K562 (cell line): ENCODE data around the gene TBX22.

Experiments used
- ATF3 ChIP-seq, 2 experiments: fragments of 450-650 bp in 1 of 2; sonication (generic) in 1 of 2; formaldehyde crosslinking in 1 of 2; IDR thresholded peaks in 1 of 2; conservative IDR thresholded peaks in 1 of 2; 2 replicates each; pipeline versions ENCODE4 v1.6.1 to v1.8.1; 2016 to 2023; ENCODE audit warnings: mild to moderate bottlenecking in 2 of 2, moderate library complexity in 2 of 2, inconsistent platforms in 1 of 2, missing genetic modification reagents in 1 of 2
- CEBPG ChIP-seq, 3 experiments: fragments of 200-800 bp in 1 of 3; sonication (Bioruptor generic) in 1 of 3; sonication (generic) in 1 of 3; formaldehyde crosslinking in 1 of 3; IDR thresholded peaks in 2 of 3; conservative IDR thresholded peaks in 1 of 3; 2 replicates each; pipeline versions ENCODE4 v1.6.1 to v1.8.0; 2016 to 2022; ENCODE audit warnings: missing compliant biosample characterization in 2 of 3, missing genetic modification characterization in 2 of 3, mild to moderate bottlenecking in 1 of 3, missing genetic modification reagents in 1 of 3
- MBD1 ChIP-seq: fragments of 250-450 bp; sonication (Bioruptor Pico); IDR thresholded peaks from 2 replicates; pipeline ENCODE4 v1.8.0; 2022; ENCODE audit warnings: inconsistent platforms
- POLR2A ChIP-seq: fragments of 450-650 bp; conservative IDR thresholded peaks from 2 replicates; pipeline ENCODE4 v1.6.1; 2016
- RERE ChIP-seq: sonication (generic); formaldehyde crosslinking; IDR thresholded peaks from 2 replicates; pipeline ENCODE4 v1.8.0; 2023; ENCODE audit warnings: missing genetic modification reagents, mild to moderate bottlenecking, borderline replicate concordance
- USF1 ChIP-seq: sonication (generic); formaldehyde crosslinking; IDR thresholded peaks from 2 replicates; pipeline ENCODE4 v1.9.0; 2022; ENCODE audit warnings: mild to moderate bottlenecking, missing genetic modification reagents
- ZNF76 ChIP-seq: fragments of 250-450 bp; sonication (Bioruptor Pico); IDR thresholded peaks from 2 replicates; pipeline ENCODE4 v1.4.0; 2020; ENCODE audit warnings: mild to moderate bottlenecking, moderate library complexity, borderline replicate concordance

- TF ChIP-seq CEBPG (CRISPR knock-in tag; IDR thresholded peaks at IDR 0.05) (no peak), CEBPG (tag; conservative IDR thresholded peaks at IDR 0.05 in 1 of 2, IDR thresholded peaks at IDR 0.05 in 1 of 2) (no peak), USF1 (CRISPR knock-in tag) (no peak), ATF3 (IDR thresholded peaks at IDR 0.05) (no peak), ATF3 (CRISPR knock-in tag; conservative IDR thresholded peaks at IDR 0.05) (no peak), RERE (CRISPR knock-in tag) (no peak), ZNF76 (CRISPR knock-in tag) (no peak), POLR2A (no peak), MBD1 (CRISPR knock-in tag) (no peak)
These were observed at the start of gene TBX22 for GRCh38 chrX:80014141-80014940.
